ENCODE measurements around the gene KIF13A. TPM values are rescaled to one million over a fixed set of nuclear protein-coding genes. Genes with fewer than 3 reads are reported as not detected.

Gene KIF13A
- total and polyA plus RNA-seq, 9 of the 15 experiments (the other 6 are each of a cell fraction or from before 2014, with no cell fraction given): 3.6 to 44.3 (median 29.7) TPM

DNA sequence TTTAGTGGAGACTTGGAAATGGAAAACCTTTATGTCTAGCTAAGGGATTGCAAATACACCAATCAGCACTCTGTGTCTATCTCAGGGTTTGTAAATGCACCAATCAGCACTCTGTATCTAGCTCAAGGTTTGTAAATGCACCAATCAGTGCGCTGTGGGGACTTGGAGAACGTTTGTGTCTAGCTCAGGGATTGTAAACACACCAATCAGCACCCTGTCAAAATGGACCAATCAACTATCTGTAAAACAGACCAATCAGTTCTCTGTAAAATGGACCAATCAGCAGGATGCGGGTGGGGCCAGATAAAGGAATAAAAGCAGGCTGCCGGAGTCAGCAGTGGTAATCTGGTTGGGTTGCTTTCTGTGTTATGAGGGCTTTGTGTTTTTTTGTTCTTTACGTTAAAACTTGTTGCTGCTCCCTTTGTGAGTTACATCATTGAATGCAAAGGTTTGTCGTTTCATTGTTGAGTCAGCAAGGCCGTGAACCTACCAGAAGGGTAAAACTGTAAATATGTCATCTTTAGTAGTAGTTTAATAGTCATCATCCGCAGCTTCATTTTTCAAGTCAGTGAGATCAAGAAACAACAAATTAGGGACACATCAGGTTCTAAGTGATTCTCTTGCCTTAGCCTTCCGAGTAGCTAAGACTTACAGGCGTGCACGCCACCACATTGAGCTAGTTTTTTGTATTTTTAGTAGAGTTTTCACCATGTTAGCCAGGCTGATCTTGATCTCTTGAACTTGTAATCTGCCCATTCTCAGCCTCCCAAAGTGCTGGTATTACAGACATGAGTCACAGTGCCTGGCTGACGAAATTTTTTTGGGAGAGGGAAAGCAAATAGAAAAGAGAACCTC lies 258.0 kb downstream of the KIF13A start (continued):
- TF ChIP-seq CREB3L1 (IDR thresholded peaks at IDR 0.05; ENCODE audit: borderline replicate concordance, low read depth): peak; percentile 21; the same call in 1 of the 2 replicates
- TF ChIP-seq, protein P1, sequence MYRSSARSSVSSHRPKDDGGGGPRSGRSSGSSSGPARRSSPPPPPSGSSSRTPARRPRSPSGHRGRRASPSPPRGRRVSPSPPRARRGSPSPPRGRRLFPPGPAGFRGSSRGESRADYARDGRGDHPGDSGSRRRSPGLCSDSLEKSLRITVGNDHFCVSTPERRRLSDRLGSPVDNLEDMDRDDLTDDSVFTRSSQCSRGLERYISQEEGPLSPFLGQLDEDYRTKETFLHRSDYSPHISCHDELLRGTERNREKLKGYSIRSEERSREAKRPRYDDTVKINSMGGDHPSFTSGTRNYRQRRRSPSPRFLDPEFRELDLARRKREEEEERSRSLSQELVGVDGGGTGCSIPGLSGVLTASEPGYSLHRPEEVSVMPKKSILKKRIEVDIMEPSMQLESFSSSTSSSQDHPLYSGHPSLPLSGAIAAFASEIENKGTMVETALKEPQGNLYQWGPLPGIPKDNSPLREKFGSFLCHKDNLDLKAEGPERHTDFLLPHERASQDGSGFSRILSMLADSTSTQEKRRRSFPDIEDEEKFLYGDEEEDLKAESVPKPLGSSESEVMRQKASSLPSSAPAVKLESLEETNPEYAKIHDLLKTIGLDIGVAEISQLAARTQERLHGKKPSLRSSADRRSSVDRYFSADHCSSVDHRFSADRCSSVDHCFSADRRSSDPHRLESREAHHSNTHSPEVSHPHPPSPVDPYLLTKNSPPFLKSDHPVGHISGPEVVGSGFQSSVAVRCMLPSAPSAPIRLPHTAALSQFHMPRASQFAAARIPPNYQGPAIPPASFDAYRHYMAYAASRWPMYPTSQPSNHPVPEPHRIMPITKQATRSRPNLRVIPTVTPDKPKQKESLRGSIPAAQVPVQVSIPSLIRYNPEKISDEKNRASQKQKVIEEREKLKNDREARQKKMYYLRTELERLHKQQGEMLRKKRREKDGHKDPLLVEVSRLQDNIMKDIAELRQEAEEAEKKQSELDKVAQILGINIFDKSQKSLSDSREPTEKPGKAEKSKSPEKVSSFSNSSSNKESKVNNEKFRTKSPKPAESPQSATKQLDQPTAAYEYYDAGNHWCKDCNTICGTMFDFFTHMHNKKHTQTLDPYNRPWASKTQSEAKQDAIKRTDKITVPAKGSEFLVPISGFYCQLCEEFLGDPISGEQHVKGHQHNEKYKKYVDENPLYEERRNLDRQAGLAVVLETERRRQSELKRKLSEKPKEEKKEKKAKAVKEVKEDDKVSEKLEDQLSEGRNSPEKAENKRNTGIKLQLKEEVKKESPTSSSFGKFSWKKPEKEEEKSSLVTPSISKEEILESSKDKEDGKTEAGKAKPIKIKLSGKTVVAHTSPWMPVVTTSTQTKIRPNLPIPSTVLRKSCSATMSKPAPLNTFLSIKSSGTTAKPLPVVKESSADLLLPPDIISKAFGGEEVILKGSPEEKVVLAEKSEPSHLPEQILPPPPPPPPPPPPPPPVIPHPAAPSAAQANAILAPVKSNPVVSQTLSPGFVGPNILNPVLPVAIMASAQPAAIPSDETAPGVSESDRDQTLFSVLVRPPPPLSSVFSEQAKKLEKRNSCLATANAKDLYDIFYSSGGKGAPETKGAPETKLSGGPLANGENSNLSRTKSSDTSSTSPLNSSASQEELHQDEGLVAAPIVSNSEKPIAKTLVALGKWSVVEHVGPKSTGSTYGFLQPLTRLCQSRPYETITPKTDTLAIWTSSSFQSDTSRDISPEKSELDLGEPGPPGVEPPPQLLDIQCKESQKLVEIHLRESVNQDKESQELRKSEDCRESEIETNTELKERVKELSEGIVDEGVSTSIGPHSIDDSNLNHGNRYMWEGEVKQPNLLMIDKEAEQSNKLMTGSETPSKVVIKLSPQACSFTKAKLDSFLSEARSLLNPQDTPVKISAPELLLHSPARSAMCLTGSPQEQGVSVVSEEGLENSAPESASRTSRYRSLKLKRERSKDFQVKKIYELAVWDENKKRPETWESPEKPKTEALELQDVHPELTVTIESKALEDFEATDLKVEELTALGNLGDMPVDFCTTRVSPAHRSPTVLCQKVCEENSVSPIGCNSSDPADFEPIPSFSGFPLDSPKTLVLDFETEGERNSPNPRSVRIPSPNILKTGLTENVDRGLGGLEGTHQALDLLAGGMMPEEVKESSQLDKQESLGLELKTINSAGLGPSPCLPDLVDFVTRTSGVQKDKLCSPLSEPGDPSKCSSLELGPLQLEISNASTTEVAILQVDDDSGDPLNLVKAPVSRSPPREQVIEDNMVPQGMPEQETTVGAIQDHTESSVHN (IDR thresholded peaks at IDR 0.05; ENCODE audit: borderline replicate concordance in 1 of 2, low read depth in 1 of 2): peak in 1 of 2 experiments; percentile 60; a peak in 2 of 4 replicates
- no peak for TF ChIP-seq CBX8 (IDR thresholded peaks at IDR 0.05; ENCODE audit: borderline replicate concordance, extremely low read depth, low read depth, low read length, poor library complexity, severe bottlenecking)
- TF ChIP-seq NBN (IDR thresholded peaks at IDR 0.05; ENCODE audit: low read depth): no peak; the same call in 1 of the 2 replicates
- TF ChIP-seq ZNF79 (CRISPR knock-in tag; IDR thresholded peaks at IDR 0.05; ENCODE audit: low read depth): no peak
- no peak for TF ChIP-seq SP1 (CRISPR knock-in tag; IDR thresholded peaks at IDR 0.05)
- TF ChIP-seq RAD51 (IDR thresholded peaks at IDR 0.05; ENCODE audit: borderline replicate concordance, low read depth): no peak
- 0 out of 4 replicates have a peak, but pooled peaks of 1 of the 2 experiments have one; percentile 9 for TF ChIP-seq KDM1A (IDR thresholded peaks at IDR 0.05)
- TF ChIP-seq MXD1 (CRISPR knock-in tag; IDR thresholded peaks at IDR 0.05; ENCODE audit: borderline replicate concordance, poor library complexity, severe bottlenecking): no peak
- TF ChIP-seq NCOA4 (IDR thresholded peaks at IDR 0.05; ENCODE audit: partially characterized antibody): no peak
- TF ChIP-seq TAF7 (tag; IDR thresholded peaks at IDR 0.05): no peak
- TF ChIP-seq MLX (CRISPR knock-in tag; conservative IDR thresholded peaks at IDR 0.05): no peak
- no peak for TF ChIP-seq TFAM (CRISPR knock-in tag; conservative IDR thresholded peaks at IDR 0.05)
- no peak for TF ChIP-seq EZH2 (IDR thresholded peaks at IDR 0.05; ENCODE audit: borderline replicate concordance, low read depth, low read length)
